ENCODE results near the gene MTA3.

Gene MTA3

DNA sequence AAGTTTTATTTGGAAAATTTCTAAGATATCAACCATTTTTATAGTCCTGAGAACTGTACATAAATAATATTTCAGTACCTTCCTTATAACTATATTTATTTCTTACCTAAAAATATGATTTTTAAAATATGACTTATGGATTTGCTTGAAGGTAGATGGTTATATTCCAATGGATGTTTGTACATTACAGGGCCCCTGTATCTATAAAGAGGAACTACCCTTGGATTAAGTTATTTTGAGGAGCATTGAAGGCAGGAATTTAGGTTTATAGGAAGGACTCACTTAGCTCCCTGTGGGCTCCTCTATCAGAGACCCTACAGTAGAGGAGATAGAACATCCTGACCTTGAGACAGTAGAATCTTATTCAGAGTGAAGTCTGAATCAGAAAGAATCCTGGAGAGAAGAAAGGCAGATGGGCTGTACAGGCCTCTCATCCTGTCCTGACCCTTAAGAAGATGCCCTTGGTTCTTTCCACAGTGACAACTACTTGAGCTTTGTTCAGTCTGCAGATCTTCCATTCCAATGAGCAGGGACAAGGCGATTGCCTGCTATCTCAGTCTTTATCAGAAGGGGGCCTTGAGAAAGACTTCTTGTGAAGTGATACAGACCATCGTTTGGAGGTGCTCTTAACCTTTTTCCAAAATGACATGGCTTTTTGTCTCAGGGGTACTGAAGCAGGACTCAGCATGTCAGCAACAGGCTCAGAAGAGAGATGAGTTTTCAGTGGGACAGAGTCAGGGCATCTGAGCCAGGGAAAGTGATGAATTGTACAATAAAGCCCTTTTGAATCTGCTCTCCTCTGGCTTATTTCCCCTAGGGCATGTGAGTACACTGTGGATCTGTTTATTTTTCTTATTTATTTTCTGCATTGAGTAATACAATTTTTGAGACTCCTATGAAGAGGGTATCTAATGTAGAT lies 174.6 kb downstream of the MTA3 start:
- DNase-seq = no peak

DNA sequence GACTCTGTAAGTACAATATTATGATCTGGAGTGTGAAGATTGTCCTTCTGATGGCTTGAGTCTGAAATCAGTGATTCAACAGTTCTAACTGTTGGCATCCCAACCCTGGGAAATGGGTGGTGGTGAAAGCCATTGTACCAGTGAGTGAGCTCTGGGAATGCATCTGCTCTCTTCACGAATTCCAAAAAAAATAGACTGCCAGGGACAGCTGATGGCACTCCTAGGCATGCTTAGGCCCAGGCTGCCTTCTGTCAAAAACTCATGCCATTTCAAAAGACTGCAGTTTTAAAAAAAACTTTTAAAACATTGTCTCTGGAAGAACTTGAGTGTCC lies 175.2 kb downstream of the MTA3 start:
- no peak for DNase-seq

DNA sequence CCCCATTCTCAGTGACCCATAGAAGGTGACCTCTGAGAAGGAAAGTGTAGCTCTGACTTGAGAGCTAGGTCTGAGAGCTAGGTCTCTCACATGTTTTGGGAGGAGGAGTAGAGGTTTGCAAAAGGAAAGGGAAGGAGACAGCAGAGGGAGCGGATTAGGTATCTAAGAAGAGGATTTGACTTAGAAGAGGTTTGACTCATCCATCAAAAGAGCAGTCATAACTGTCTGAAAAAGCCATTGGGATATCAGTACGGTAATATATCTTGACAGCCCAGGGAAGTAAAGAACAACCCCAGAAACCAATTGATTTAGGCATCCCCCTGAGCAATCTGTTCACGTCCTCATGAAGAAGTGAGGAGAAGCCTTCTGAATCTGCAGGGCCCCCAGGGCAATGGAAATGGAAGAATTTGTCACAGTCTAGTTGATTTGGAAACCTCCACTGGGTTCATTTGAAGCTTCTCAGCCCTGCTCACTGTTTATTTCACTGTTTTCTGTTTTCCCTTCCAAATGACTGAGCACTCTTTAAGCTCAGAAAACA lies 176.2 kb downstream of the MTA3 start:
- DNase-seq = no peak

DNA sequence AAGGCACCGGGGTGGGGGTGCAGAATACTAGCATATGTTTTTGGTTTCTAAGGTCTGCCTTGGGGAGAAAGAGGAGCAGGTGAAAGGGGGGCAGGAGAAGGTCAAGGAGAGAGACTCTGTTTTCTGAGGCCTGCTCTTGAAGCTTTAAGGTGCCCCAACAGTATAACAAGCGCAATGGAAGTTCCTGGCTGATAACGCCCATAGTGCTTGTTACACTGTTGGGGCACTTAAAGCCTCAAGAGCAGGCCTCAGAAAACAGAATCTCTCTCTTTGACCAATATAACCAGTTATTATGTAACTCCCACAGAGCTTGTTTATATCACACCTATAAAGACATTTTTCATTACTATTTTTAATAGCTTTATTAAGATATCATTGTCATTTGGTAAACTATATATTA lies 179.0 kb downstream of the MTA3 start:
- DNase-seq = no peak

DNA sequence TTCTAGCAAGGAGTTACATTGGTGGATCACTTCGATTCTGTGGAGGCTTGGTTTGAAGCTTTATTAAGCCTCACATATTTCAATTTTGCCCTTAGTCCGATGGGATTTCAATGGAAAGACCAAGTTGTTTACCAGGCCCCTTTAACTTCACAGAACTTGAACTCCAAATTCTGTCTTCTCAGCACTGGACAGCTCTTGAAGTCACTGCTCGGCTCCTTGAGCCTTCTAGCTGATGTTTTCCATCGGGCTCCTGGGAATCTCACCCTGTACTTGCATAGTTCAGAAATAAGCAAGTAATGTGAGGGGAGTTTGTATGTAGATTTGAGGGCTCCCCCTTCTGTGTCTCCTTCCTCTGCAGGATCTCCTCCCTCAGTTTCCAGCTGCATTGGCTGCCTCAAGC lies 180.4 kb downstream of the MTA3 start:
- DNase-seq = no peak

DNA sequence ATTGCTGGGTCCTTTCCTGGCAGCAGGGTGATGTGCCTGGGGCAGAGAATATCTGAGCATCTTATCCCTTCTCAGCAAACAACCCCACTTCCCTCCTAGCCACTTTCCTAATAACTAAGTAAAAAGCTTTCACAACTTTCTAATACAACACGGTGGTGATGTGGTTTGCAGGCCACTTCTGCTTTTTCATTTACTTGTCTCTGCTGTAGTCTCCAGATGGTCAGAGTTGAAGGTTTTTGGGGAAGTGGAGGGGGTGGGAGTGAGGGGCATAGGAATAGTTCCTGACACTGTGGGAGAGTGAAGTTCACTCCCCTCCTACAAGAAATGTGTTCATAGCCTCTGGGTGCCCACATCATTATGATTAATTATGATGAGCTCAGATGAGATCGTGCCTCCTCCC lies 183.9 kb downstream of the MTA3 start:
- DNase-seq = no peak

DNA sequence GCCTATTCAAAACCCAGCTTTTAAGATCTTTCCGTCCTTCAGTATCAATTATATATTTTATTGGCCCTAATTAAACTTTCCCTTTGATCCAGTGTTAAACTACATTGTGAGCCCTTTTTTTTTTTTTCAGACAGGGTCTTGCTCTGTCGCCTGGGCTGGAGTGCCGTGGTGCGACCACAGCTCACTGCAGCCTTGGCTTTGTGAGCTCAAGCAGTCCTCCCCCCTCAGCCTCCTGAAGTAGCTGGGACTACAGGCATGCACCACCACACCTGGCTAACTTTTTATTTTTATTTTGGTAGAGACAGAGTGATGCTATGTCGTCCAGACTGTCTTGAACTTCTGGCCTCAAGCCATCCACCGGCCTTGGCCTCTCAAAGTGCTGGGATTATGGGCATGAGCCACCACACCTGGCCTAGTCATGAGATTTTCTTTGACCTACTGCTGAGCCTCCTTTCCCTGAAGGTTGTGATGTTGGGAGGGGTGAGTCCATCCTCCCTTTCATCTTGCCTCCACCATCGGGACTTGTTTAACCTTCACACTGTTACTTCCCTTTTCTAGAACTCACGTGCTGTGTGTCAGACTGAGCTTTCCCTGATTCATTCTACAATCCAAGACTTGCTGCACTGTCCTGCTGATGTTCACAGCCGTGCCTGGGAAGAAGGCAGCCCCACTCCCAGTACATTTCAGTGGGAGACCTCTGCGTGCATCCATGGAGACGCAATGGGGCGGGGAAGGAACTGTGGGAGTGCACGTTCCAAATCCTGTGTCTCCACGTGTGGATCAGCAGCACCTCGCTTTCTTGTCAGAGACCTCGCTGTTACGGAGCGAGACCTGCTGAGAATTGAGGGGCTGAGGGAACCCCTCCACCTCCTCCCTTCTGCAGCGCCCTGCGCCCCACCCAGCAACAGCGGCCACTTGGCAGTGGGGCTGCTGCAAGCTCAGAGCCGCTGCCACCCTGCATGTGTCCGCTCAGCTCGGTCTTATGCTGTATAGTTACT lies 184.7 kb downstream of the MTA3 start:
- no peak for DNase-seq

DNA sequence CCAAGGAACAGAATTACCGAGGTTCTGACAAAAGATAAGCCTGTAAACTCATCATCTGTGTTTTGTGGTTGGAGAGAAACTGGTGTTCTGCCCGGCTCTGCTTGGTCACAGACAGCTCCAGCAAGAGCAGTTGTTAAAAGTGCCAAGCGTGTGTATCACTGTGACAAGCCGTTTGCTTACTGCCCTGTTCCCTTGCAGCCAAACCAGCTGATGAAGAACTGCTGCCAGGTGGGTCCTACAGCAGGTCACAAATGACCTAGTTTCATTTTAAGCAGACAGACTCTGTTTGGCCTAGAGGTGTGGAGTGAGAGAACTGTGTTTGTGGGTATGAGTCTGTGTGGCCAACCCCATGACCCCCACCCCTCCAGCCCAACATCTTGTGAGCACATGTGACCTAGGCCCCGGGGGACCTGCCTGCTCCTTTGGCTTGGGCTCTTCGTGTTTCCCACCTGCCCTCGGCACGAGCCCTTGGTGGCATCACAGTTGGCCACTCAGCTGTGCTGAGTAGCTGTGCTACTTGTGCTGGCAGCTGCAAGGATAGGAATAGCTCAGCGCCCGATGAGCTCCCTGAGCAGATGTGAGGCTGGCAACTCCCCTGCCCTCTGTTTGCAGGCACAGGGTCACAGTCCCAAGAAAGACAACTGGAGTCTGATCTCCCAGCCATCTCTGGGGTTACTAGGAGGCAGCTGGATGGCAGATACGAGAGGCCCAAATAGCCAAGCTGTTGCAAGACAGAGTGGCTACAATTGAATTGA lies 185.8 kb downstream of the MTA3 start:
- no peak for DNase-seq

DNA sequence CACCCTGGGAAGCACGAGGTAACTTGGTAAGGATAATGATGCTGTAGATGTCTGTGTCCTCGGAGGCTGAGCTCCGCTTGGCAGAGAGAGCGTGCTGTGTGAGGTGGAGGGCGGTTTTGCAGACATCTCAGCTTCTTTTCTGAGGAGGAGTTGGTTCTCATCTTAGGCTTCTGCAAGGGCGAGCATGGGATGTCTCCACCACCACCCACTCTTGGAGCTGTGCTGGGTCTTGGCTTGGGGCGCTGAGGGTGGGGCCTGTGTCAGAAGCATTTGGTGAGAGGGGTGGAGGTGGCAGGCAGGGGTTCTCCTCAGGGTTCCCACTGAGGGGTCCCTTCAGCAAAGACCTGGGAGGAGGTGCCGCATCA lies 186.3 kb downstream of the MTA3 start:
- no peak for DNase-seq

DNA sequence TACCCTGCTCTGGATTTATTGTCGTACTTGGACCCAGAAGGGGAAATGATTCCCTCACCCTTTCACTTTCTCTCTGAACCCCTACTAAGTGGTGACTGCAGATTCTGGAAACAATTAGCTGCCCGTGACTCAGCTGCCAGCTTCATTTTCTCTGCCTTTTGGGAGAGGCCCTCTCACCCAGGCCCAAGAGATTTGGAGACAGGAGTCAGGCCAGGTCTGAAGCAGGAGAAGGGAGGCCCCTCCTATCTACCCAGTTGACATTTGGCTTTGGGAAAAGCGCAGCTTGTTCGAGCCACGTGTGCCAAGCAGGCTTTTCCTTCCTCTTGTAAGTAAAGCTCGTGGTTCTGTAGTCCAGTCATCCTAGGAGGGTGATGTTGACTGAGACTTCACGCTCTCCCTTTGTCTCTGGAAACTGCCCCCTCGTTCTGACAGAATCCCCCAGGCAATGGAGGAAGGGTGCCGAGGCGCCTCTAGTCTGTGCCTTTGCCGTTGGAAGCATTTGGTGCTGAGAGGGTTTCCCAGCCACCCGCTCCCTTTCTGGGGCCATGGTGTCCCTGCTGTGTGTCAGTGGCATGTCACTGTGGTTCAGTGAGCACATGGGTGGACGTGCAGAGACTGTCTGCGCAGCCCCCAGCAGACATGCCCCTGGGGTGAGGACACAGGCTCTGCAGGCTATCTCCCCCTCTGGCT lies 186.9 kb downstream of the MTA3 start:
- DNase-seq = no peak

DNA sequence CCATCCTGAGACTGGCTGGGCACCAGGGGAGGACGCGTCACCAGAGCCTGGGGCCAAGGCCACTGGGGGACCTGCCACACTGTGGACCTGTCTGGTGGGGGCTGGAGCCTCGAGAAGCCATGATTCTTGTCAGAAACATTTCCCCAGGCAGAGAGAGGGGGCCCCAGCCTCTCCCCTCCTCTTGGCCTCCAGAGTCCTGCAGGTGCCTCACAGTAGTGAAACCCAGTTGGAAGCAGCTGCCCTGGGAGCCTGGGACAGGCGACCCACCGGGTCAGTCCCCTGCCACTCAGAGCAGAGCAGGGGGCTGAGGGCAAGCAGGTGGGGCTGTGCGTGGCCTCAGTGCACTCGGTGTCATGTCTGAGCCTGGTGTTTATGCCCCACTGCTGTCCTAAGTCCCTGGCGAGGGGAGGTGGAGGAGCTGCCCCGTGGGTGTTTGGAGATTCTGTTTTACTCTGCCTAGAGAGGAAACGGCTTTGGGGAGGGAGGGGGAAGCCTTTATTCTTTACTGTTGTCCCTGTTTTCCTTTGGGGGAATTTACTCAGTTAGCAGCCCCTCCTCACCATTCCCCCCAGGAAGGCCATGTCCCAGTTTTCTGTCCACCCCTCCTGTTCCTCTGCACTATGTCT lies 187.8 kb downstream of the MTA3 start:
- no peak for DNase-seq

DNA sequence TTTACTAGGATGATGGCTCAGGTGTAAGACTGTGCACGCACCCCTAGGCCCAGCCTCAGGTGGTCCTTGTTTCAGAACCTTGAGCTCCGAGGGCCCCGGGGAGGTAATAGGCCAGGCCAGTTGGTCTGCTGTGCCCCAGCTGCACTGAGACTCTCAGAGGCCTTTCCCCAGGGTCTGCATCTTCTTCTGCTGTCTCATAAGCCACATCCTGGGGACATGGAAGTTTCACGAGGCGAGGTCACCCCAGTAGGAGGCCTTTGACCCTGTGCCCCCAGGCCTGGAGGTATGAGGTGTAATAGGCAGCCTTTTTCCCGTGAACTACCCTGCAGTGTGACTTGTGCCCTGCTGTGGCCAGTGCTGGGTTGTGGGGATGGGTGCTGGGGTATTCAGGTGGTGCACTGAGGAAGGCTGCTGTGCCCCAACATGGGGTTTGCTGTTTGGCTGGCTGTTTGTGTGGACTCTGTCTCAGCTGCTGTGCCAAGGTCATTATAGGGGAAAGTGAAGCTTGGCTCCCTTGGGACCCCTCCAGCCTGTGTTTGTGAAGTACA lies 188.6 kb downstream of the MTA3 start:
- DNase-seq = no peak

DNA sequence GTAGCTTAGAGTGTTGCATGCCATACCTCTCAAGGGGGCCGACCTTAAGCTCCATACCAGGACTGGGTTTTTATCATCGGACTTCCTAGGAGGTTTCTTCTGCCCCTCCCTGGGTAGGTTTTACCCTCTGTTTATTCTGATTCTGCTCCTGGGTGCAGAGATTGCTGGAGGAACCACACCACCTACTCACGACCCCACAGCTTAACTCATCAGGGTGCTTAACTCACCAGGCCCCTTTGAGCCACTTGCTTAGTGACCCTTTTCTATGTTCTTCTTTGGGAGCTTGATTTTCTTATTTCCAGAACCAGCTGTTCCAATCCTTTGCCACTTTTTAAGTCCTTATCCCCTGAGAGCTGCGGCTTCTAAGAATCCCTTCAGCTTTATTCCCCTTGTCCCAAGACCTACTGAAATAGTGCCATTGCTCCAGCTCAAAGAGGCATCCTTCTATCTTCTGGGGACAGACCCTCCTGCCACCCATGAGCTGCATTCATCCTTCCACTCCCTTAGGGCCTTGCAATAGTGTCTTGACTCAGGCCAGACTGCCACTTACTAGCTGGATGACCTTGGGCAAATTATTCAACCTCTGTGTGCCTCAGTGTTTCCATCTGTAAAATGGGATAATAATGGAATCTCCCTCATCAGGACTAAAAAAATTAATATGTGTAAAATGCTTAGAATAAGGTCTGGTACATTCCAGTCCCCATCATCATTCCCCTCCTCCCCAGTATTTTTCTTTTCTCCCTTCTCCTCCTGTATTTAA lies 189.7 kb downstream of the MTA3 start:
- DNase-seq = no peak

DNA sequence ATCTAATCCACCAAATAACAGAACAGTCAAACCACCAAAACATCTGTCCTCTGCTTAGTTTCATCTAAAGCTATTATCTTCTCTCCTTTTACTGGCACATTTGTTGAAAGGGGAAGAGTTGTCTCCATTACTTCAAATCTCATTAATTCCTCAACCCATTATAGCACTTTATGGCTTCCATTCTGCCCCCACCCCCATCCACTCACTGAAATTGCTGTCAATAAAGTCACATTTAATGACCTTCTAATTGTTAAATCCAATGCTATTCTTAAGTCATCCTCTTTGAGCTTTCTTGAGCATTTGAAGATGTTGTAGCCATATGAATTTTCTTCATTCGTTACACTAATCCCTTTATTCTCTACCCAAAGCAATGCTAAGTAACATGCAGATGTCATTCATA lies 190.3 kb downstream of the MTA3 start:
- DNase-seq = no peak

DNA sequence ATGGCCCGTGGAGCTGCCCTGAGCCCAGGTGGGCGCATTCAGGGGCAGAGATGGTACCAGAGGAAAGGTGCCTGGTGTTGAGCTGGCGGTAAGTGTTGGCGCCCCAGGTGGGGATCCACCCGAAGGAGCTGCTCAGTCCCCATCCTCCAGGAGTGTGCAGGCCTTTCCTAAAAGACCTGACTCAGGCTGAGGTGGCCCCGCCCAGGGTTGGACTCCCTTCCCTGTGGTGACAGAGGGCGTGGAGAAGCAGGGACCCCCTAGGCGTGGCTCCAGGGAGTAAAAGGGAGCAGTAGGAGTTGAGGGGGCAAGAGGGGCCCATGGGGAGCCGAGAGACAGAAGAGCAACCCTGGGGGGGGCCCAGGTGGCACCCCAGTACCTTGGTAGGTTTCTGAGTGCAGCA lies 193.1 kb downstream of the MTA3 start:
- no peak for DNase-seq

DNA sequence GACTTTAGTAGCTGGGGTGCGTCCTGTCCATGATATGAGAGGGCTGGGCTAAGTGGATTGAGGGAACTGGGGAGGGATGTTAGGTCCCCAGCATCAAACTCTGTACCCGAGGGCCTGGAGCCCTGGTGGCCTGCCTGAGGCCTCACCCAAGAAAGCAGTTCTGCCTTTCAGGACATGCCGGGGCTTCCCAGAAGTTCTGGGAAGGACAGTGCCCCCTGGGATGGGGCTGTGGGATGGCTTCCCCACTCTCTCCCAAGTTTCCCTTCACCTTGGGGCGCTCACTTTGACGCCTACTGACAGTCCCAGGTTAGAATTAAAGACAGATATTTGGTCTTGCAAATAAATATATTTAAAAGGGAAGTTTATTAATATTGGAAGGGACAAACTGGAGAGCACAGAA lies 193.7 kb downstream of the MTA3 start:
- DNase-seq = no peak

DNA sequence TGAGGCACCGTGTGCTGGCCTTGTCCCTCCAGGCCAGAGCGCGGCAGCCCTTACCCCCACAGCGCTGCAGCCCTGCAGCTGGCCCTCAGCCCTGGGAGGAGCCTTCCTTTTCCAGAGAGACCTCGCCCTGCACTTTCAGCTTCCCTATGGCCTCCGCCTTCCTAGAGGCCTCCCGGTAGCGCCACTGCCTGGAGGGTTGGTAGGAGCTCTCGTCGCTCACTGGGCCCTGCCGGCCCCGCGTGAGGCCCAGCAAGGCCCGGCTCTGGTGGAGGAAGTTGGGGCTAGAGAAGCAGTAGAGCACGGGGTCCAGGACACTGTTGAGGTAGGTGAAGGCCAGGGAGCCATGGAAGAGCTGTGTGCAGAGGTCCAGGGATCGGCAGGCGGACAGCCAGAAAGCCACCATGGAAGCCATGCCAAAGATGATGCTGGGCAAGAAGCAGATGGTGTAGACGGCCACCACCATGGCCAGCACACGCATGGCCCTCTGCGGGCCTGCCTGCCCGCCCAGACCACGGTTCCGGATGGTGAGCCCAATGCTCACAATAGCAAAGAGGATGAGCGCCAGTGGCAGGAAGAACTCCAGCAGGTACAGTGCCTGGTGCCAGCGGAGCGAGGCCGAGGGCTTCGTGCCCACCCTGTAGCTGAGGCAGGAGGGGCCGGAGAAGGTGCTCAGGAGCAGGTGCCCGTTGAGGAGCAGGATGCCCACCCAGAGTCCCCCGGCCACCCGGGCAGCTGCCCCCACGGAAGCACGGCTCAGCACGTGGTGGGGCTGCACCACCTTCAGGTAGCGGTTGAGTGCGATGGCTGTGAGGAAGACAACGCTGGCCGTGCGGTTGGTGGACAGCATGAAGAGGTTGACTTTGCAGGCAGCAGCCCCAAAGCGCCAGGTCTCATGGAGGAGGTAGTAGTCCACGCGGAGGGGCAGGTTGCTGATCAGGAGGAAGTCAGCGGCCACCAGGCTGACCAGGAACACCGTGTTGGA lies 194.7 kb downstream of the MTA3 start:
- no peak for DNase-seq

DNA sequence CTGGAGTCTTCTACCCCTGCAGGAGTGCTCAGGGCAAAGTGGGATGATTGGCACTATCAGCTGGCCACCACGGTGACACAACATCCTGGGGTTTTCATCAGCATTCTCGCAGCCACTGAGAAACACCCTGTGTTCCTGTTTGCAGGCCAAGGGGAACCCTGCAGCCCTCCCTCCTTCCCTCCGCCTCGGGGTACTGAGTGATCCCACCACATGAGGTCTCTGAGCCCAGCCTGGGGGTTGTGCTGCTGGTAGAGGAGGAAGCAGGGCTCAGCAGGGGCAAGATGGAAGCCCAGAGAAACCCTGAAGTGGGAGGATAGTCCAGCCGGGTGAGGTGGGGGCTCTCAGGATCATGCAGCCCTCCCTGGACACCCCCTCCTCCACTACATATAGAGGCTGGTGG lies 195.7 kb downstream of the MTA3 start, which contains the start of gene OXER1:
OXER1 (minus strand) TSS at position 40 of the 400 bp plus-strand sequence. CDS start 73 bp downstream, outside the sequence.
- no peak for DNase-seq

DNA sequence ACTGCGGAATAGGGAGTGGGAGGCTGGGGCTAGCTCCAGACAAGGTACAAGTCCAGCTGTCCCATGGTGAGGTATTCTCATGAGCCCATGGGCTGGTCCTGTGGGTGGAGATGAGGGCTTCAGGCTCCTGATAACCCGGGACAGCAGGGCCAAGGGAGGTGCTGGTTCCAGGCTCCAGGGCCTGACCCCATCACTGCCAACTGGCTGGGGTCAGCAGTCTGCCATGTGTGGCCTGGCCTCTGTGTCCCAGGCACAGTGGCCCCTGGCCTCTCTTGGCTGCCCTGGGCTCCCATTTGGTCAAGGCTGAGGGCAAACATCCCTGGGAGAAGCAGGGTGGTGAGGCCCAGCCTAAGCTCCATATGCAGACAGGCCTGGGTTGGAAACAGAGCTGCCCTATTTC lies 196.5 kb downstream of the MTA3 start:
- no peak for DNase-seq
